ENCODE measurements around the gene SPTB. TPM values are rescaled to one million over a fixed set of nuclear protein-coding genes. Genes with fewer than 3 reads are reported as not detected.

Gene SPTB
- total and polyA plus RNA-seq, 2 experiments from 2014 or later: 1.1 to 1.7 TPM

DNA sequence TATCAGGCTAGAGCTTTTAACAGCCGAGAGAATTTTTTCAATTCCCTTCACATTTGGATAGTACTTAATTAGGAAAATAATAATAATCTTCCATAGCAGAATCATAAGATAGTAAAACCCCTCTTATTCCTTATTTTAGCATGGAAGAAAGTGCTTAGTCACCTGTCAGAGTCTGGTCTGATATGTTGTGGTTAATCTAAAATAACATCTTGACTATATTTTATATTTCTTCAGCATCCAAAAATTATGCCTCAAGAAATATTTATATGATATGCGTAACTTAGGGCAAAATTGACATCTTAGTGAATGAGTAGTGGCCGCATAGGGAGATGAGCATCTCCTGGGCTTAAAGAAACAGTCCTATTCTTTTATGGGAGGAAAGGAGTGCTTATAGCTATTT lies 47.3 kb upstream of the SPTB start:
- Histone ChIP-seq H3K27me3 (no peaks in the 10 kb centered on the region), H3K9me3 (ENCODE audit: low read depth) (no peaks in the 10 kb centered on the region), H2AFZ (no peak overlapping the region), H3K4me3 (no peak overlapping the region), H3K36me3 (replicated peaks; ENCODE audit: insufficient read depth, low read depth) (peaks cover 5% of the 10 kb centered on the region), H3K4me1 (ENCODE audit: insufficient read depth) (no peaks in the 10 kb centered on the region), H3K9me2 (replicated peaks; ENCODE audit: insufficient read depth) (no peaks in the 10 kb centered on the region), H4K20me1 (ENCODE audit: insufficient read depth, poor library complexity, severe bottlenecking) (peaks cover 5% of the 10 kb centered on the region), H3K4me2 (no peak overlapping the region), H3K79me2 (peaks cover 39% of the 10 kb centered on the region), H3K27ac (no peak overlapping the region)
- WGBS (ENCODE audit: low lambda C conversion rate, missing lambda C conversion rate): 99% methylated on average over 3 of the region's 3 CpGs
- no peak for TF ChIP-seq CTCF (IDR thresholded peaks at IDR 0.05; ENCODE audit: poor library complexity)
- DNase-seq (ENCODE audit: low spot score): no peak

DNA sequence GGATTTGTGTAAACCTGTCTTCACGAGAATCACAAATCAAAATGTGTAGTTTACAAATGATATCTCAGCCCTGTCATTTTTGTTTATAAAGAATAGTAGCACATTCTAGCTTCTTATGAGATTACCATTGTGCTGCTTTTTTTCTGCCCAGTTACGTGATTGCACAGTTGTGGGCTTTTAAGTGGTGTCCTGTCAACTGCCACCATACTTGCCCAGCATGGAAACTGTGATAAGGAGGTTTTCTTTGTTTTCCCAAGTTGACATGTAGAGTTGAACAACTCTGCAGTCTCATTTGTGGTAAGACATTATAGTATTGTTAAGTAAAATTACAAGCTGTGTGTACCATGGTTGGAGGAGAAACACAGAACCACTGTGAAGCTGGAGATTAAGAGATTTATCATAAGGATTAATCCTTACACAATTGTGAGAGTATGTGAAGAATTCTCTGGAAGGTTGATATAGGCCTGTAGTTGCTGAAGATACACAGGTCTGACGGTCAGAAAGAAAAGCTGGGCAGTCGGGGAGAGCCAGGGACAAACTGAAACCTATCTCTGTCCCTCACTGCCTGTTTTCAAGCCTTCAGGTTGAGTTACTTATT lies 46.8 kb upstream of the SPTB start:
- H3K9me3 ChIP-seq (ENCODE audit: low read depth): no peaks in the 10 kb centered on the region
- H3K27ac ChIP-seq: no peak overlapping the region
- TF ChIP-seq CTCF (IDR thresholded peaks at IDR 0.05; ENCODE audit: poor library complexity) (no peak), EZH2phosphoT487 (IDR thresholded peaks at IDR 0.05; ENCODE audit: low read depth, severe bottlenecking, unreplicated experiment) (no peak), EZH2 (IDR thresholded peaks at IDR 0.05; ENCODE audit: borderline replicate concordance) (no peak)
- H2AFZ ChIP-seq: no peak overlapping the region
- no peak for DNase-seq (ENCODE audit: low spot score)
- WGBS (ENCODE audit: low lambda C conversion rate, missing lambda C conversion rate): 80% methylated on average over 4 of the region's 4 CpGs
- H3K79me2 ChIP-seq: peaks cover 44% of the 10 kb centered on the region
- no peaks in the 10 kb centered on the region for H3K27me3 ChIP-seq
- H3K4me3 ChIP-seq: no peak overlapping the region
- H3K9me2 ChIP-seq (replicated peaks; ENCODE audit: insufficient read depth): no peaks in the 10 kb centered on the region
- peaks cover 5% of the 10 kb centered on the region for H4K20me1 ChIP-seq (ENCODE audit: insufficient read depth, poor library complexity, severe bottlenecking)
- peaks cover 5% of the 10 kb centered on the region for H3K36me3 ChIP-seq (replicated peaks; ENCODE audit: insufficient read depth, low read depth)
- H3K4me2 ChIP-seq: no peak overlapping the region
- H3K4me1 ChIP-seq (ENCODE audit: insufficient read depth): no peaks in the 10 kb centered on the region

- H2AFZ ChIP-seq: no peak overlapping the region
- no peak overlapping the region for H3K4me3 ChIP-seq
- H3K36me3 ChIP-seq (replicated peaks; ENCODE audit: insufficient read depth, low read depth): no peaks in the 10 kb centered on the region
- WGBS (ENCODE audit: low lambda C conversion rate, missing lambda C conversion rate): 97% methylated on average over 3 of the region's 3 CpGs
- H3K27ac ChIP-seq: no peak overlapping the region
- no peaks in the 10 kb centered on the region for H3K4me1 ChIP-seq (ENCODE audit: insufficient read depth)
- H3K27me3 ChIP-seq: no peaks in the 10 kb centered on the region
- no peak for TF ChIP-seq CTCF (IDR thresholded peaks at IDR 0.05; ENCODE audit: poor library complexity)
- no peak for TF ChIP-seq EZH2phosphoT487 (IDR thresholded peaks at IDR 0.05; ENCODE audit: low read depth, severe bottlenecking, unreplicated experiment)
- no peak for TF ChIP-seq EZH2 (IDR thresholded peaks at IDR 0.05; ENCODE audit: borderline replicate concordance)
- H3K4me2 ChIP-seq: no peak overlapping the region
- H3K9me2 ChIP-seq (replicated peaks; ENCODE audit: insufficient read depth): no peaks in the 10 kb centered on the region
- no peak for DNase-seq (ENCODE audit: low spot score)
- H4K20me1 ChIP-seq (ENCODE audit: insufficient read depth, poor library complexity, severe bottlenecking): peaks cover 8% of the 10 kb centered on the region
- peaks cover 70% of the 10 kb centered on the region for H3K79me2 ChIP-seq
- no peaks in the 10 kb centered on the region for H3K9me3 ChIP-seq (ENCODE audit: low read depth)
Observed at GRCh38 chr14:64923015-64923414, 43.3 kb upstream of the SPTB start.

DNA sequence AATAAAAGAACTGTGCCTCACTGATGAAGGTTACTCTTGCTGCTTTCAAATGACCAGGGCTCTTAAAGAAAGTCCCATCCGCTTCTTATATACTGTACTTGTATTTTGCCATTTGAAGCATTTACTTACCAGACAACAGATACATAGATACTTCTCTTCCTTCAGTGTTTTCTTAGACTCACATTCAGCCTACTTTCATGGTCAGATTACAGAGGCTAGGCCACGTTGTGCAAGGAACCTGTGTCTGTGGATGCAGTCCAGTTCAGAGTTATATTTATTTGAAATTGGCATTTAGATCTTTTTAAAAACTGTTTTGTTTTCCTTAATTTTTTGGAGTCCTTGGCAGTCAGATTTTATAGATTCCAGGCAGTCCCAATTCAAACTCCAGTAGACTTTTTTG lies 40.8 kb upstream of the SPTB start:
- Histone ChIP-seq H3K4me2 (no peak overlapping the region), H3K9me2 (replicated peaks; ENCODE audit: insufficient read depth) (no peaks in the 10 kb centered on the region), H3K36me3 (replicated peaks; ENCODE audit: insufficient read depth, low read depth) (no peaks in the 10 kb centered on the region), H3K27me3 (no peaks in the 10 kb centered on the region), H3K79me2 (peaks cover 87% of the 10 kb centered on the region), H3K9me3 (ENCODE audit: low read depth) (no peaks in the 10 kb centered on the region), H4K20me1 (ENCODE audit: insufficient read depth, poor library complexity, severe bottlenecking) (peaks cover 8% of the 10 kb centered on the region), H3K27ac (no peak overlapping the region), H3K4me1 (ENCODE audit: insufficient read depth) (peaks cover 3% of the 10 kb centered on the region), H2AFZ (no peak overlapping the region), H3K4me3 (no peak overlapping the region)
- TF ChIP-seq CTCF (IDR thresholded peaks at IDR 0.05; ENCODE audit: poor library complexity) (no peak), EZH2phosphoT487 (IDR thresholded peaks at IDR 0.05; ENCODE audit: low read depth, severe bottlenecking, unreplicated experiment) (no peak), EZH2 (IDR thresholded peaks at IDR 0.05; ENCODE audit: borderline replicate concordance) (no peak)
- WGBS (ENCODE audit: low lambda C conversion rate, missing lambda C conversion rate): 87% methylated on average over 2 of the region's 2 CpGs
- DNase-seq (ENCODE audit: low spot score): no peak

All from hepatocyte (in vitro differentiated cells).